Measurements from ENCODE around the gene DNAJC15.

Gene DNAJC15

GRCh38 chr13:43014162-43014561 lies 9.2 kb upstream of the DNAJC15 start:
- TF ChIP-seq CTCF (IDR thresholded peaks at IDR 0.05; ENCODE audit: insufficient read depth, low read depth, low read length, missing control alignments) = no peak
- no peak overlapping the region for H3K4me3 ChIP-seq (ENCODE audit: low read length)
- no peak for DNase-seq (ENCODE audit: low read depth)

- no peak for TF ChIP-seq CTCF (IDR thresholded peaks at IDR 0.05; ENCODE audit: insufficient read depth, low read depth, low read length, missing control alignments)
- no peak overlapping the region for H3K4me3 ChIP-seq (ENCODE audit: low read length)
- DNase-seq (ENCODE audit: low read depth) = peak; percentile 51
Measured at GRCh38 chr13:43016226-43016625, 7.2 kb upstream of the DNAJC15 start.

- H3K4me3 ChIP-seq (ENCODE audit: low read length) = no peak overlapping the region
- DNase-seq (ENCODE audit: low read depth) = no peak
- no peak for TF ChIP-seq CTCF (IDR thresholded peaks at IDR 0.05; ENCODE audit: insufficient read depth, low read depth, low read length, missing control alignments)
Measured at GRCh38 chr13:43019811-43020210, 3.6 kb upstream of the DNAJC15 start.

- DNase-seq (ENCODE audit: low read depth) = no peak
- TF ChIP-seq CTCF (IDR thresholded peaks at IDR 0.05; ENCODE audit: insufficient read depth, low read depth, low read length, missing control alignments) = no peak
- no peak overlapping the region for H3K4me3 ChIP-seq (ENCODE audit: low read length)
Measured at GRCh38 chr13:43020794-43021193, 2.6 kb upstream of the DNAJC15 start.

DNA sequence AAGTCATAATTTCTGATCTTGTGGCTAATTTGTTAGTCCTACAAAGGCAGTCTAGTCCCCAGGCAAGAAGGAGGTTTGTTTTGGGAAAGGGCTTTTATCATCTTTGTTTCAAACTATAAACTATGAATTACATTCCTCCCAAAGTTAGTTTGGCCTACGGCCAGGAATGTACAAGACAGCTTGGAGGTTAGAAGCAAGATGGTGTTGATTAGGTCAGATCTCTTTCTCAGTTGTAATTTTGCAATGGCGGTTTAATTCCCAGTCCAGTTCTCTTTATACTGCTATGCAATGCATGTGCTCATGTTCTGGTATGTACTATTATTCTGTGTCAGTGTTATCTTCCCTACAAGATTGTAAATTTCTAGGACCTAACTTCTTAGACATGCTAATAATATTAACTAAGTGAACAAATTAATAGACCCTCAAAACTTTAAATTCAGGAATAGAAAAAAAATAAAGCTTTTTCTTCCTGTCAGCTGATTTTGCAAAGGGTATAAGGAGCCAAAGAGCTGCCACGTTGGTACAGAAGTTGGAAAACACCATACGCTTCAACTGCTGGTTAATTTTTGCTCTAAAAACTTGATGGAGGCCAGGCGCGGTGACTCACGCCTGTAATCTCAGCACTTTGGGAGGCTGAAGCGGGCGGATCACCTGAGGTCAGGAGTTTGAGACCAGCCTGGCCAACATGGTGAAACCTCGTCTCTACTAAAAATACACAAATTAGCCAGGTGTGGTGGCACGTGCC lies 1.3 kb upstream of the DNAJC15 start:
- H3K4me3 ChIP-seq (ENCODE audit: low read length) = no peak overlapping the region
- no peak for TF ChIP-seq CTCF (IDR thresholded peaks at IDR 0.05; ENCODE audit: insufficient read depth, low read depth, low read length, missing control alignments)
- no peak for DNase-seq (ENCODE audit: low read depth)

DNA sequence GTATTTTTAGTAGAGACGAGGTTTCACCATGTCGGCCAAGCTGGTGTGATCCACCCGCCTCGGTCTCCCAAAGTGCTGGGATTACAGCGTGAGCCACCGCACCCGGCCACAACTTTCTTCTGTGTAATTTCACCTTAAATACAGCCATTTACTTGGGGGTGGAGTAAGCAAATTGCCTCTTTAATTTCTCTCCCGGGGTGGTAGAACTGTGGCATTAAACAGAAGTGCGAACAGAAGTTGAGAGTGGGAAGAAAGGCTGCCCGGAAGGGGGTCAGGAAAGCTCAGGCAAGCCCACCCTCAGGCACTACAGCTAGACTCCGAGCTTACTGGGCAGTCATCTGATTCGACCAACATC lies 475 bp upstream of the DNAJC15 start:
- TF ChIP-seq CTCF (IDR thresholded peaks at IDR 0.05; ENCODE audit: insufficient read depth, low read depth, low read length, missing control alignments) = no peak
- peak overlapping the region; percentile 78 for H3K4me3 ChIP-seq (ENCODE audit: low read length)
- DNase-seq (ENCODE audit: low read depth) = no peak

DNA sequence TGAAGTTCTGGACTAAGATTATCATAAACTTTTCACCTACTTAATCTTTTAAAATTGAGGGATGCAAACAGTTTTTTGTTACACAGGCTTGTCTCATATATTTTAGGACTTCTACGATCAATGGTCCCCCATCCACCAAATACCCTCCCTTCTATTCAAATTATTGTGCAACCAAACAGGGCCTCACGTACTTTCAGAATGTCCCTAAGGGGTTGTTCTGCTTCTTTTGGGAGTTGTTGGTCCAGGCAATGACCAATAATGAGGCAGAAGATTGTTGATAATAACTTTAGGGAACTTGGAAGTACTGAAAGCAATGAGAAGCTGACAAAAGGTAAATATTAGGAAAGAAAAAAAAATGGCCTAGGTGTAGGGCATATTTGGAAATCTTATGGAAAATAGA lies 2.9 kb downstream of the DNAJC15 start:
- no peak for TF ChIP-seq CTCF (IDR thresholded peaks at IDR 0.05; ENCODE audit: insufficient read depth, low read depth, low read length, missing control alignments)
- DNase-seq (ENCODE audit: low read depth) = no peak
- no peak overlapping the region for H3K4me3 ChIP-seq (ENCODE audit: low read length)
